Activated T-helper 2 cell treated with anti-CD3 and anti-CD28 coated beads, Interferon-gamma antibody, Interleukin-2, Interleukin-4, amounts not matched to agents 10 μg/mL and 5 μg/mL and 100 μg/mL, durations not matched to agents 14 hours and 24 hours and 36 hours (primary cell): ENCODE data around the gene ALKAL2. TPM values are rescaled to one million over a fixed set of nuclear protein-coding genes. Genes with fewer than 3 reads are reported as not detected.

Experiments used
- DNase-seq: peaks from one replicate; pipeline ENCODE4 v3.0.0; 2021; ENCODE audit warnings: low spot score
- H3K27ac Mint-ChIP-seq: one replicate; pipeline ENCODE4 v1.8.0; 2021; ENCODE audit warnings: mixed read lengths
- H3K27me3 Mint-ChIP-seq: one replicate; pipeline ENCODE4 v1.8.0; 2021; ENCODE audit warnings: low read depth, mixed read lengths
- H3K36me3 Mint-ChIP-seq: one replicate; pipeline ENCODE4 v1.8.0; 2021; ENCODE audit warnings: low read depth, mixed read lengths
- H3K4me1 Mint-ChIP-seq: one replicate; pipeline ENCODE4 v1.8.0; 2021; ENCODE audit warnings: low read depth, mixed read lengths
- H3K4me3 Mint-ChIP-seq: one replicate; pipeline ENCODE4 v1.8.0; 2021; ENCODE audit warnings: low read depth, mild to moderate bottlenecking, moderate library complexity, mixed read lengths
- H3K9me3 Mint-ChIP-seq: one replicate; pipeline ENCODE4 v1.8.0; 2021; ENCODE audit warnings: mixed read lengths
- intact Hi-C: fragments of 100-400 bp; cut with micrococcal nuclease; formaldehyde crosslinking; loops from one replicate; pipeline ENCODE4 v1.15.1; 2023
- total RNA-seq: library from RNA; stranded (reverse); gene quantifications from 2 replicates; pipeline ENCODE4 v1.2.3, GENCODE V29; 2022

The ALKAL2 gene
- total RNA-seq, 1 donor from 2014 or later, result 16.3 TPM

DNA sequence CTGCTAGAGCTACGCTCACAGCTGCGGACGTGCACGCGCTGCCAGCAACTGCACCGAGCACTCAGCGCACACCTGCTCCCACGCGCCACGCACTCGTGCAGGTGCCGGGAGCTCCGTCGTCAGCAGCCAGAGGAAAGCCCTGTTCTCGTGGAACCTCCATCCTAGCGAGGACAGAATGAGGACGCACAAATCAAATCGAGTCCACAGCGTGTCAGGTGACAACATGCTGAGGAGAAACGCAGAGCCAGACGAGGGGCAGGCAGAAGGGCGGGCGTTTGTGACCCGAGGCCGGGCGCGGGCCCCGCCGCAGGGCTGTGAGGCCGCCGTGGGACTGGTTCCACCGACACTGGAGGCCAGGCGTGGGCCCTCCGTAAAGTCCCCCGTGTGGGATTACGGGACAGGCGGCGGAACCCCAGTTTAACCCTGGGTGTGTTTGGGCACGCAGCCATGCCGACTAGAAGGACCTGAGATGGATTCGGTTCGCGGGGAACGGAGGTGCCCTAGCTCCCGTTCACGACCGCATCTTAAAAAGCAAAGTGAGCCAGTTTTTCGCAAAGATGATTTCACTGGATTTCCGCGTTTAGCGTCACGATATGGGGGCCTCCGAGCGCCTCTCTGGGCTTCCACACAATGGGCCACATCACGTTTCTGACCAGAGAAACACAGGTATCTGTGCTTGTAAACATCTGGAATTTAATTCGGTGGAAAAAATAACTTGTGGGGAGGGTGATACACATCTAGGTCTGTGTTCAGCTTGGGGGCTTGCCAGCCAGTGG lies 26.9 kb upstream of the ALKAL2 start:
- intact Hi-C loops, result loop anchor here (5.0 to 10.0 kb wide), 3 partner anchors 78 to 143 kb away; no protein-coding TSS in a partner anchor
- peaks cover 4% of the 10 kb centered on the region for H3K27me3 Mint-ChIP-seq
- H3K27ac Mint-ChIP-seq, result no peak overlapping the region
- peaks cover 27% of the 10 kb centered on the region for H3K4me1 Mint-ChIP-seq
- H3K9me3 Mint-ChIP-seq, result peaks cover 8% of the 10 kb centered on the region
- DNase-seq, result no peak
- peaks cover 8% of the 10 kb centered on the region for H3K36me3 Mint-ChIP-seq
- no peak overlapping the region for H3K4me3 Mint-ChIP-seq

DNA sequence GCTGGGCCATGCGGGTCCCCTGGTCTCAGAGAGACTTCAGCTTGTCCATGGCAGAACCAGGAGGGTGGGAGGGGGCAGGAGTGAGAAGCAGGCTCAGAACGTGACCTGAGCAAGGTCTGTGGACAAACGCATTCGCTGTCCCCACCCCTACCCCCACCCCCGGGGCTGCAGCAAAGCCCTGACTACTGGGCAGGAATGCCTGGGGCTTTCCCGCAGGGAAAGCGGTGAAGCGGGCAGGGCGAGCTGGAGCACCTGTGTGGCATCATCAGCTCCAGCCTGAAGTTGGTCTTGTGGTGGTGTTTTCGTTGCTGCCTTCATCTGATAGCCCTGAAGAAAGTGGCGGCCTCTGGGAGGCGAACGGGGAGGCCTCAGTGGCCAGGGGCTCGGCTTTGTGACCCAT lies 26.1 kb upstream of the ALKAL2 start:
- Mint-ChIP-seq H3K4me3 (no peak overlapping the region), H3K4me1 (peaks cover 23% of the 10 kb centered on the region), H3K9me3 (peaks cover 5% of the 10 kb centered on the region), H3K36me3 (peaks cover 6% of the 10 kb centered on the region), H3K27me3 (peaks cover 4% of the 10 kb centered on the region), H3K27ac (no peak overlapping the region)
- DNase-seq, result no peak
- intact Hi-C loops, result loop anchor here (10.0 kb wide), 1 partner anchor 121 kb away; no protein-coding TSS in a partner anchor

DNA sequence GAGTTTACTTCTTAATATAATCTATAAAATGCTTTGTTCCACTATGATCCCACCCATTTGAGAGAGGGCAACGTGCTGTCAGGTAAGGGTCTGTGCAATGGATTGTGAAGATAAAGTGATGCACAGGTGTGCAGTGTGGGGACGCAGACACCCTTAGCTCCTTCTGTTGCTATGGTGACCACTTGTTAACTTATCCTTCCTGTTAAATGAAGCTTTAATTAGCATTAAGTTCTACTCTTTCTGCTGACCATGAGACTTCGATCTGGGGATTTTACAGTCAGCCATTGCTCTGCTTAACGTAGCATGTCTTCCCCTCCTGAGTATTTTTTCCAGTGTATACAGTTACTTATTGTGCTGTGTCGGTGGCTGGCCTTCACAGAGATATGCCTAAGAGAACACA lies 23.1 kb upstream of the ALKAL2 start:
- Mint-ChIP-seq H3K4me1 (peaks cover 3% of the 10 kb centered on the region), H3K27ac (no peak overlapping the region), H3K4me3 (no peak overlapping the region), H3K9me3 (no peaks in the 10 kb centered on the region), H3K27me3 (no peaks in the 10 kb centered on the region), H3K36me3 (peaks cover under 1% of the 10 kb centered on the region)
- DNase-seq, result no peak
- intact Hi-C loops, result loop anchor here (10.0 kb wide), 1 partner anchor 124 kb away; no protein-coding TSS in a partner anchor

DNA sequence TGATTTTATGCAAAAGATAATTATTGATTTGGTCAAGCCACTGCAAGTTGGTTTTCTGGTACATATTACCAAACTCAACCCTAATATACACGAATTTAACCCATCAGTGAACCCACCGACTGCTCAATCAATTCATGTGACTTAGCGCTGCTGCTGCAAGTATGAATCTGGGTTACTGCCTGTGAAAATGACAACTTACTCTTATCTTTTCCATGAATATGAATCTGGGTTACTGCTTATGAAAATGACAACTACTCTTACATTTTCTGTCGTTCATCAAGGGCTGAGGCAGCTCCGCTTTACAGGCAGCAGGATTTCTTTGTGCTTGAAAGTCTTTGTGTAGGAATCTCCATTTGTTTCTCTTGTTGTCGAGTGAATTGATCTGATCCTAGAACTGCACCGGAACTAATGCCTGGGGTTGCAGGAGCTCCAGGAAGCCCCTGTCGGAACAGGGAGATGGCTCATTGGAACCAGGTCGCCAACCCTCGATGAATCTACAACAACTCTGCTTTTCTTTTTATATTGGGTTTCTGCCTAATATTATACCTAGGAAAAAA lies 22.1 kb upstream of the ALKAL2 start:
- Mint-ChIP-seq H3K9me3 (no peaks in the 10 kb centered on the region), H3K27me3 (no peaks in the 10 kb centered on the region), H3K4me3 (no peak overlapping the region), H3K27ac (no peak overlapping the region), H3K36me3 (no peaks in the 10 kb centered on the region), H3K4me1 (peaks cover 9% of the 10 kb centered on the region)
- intact Hi-C loops, result loop anchor here (10.0 kb wide), 1 partner anchor 125 kb away; no protein-coding TSS in a partner anchor
- no peak for DNase-seq

DNA sequence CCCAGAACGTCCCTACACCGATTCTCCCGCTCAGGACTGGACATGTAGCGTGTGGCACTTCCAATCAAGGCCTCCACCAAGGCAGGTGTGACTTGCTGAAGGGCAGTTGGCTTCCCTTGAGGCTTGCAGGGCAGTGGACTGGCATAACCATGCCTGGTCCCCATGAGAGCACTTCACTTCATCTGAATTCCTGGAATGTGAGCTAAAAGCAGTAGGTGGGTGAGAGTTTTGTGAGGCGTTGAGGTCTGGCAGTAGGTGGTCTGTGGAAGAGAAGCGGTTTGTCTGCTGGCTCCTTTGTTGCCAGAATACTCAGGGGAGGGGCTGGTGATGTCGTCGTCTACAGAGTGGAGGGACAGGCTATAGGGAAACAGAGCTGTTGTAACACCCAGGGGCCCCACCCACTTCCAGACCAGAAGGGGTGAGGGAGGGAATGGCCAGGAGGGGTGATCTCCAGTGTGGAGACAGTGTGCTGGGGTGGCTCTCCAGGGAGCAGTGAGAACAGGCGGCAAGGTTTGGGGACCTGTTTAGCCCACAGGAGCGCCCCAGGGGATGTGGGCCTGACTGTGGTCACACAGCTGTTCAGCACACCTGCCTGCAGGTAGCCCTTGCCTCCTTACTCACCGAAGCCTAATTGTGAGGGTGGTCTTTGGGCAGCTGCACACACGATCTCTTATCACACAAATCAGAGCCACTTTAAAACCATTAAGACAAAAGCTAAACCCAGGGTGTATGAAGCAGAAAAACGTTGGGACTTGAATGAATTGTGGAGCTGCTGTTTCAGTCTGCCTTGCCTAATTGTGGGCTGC lies 21.5 kb upstream of the ALKAL2 start:
- Mint-ChIP-seq H3K4me1 (peaks cover 9% of the 10 kb centered on the region), H3K36me3 (no peaks in the 10 kb centered on the region), H3K4me3 (no peak overlapping the region), H3K9me3 (no peaks in the 10 kb centered on the region), H3K27me3 (no peaks in the 10 kb centered on the region), H3K27ac (no peak overlapping the region)
- no peak for DNase-seq
- intact Hi-C loops, result no loop called here

DNA sequence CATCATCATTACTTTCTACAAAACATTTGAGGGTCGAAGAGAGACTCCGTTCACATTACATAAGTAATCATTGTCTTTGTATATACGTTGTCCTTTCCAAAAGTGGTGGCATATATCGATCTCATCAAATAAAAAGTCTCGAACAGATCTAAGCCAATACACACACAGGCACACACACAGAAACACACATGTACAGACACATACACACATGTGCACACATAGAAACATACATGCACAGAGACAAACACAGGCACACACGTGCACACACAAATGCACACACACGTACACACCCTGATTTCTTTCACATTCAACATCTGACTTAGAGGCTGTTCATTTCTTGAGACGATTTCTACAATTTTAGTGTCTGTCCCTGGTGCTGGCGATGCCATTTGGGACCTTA lies 17.5 kb upstream of the ALKAL2 start:
- intact Hi-C loops, result no loop called here
- Mint-ChIP-seq H3K27me3 (no peaks in the 10 kb centered on the region), H3K27ac (no peak overlapping the region), H3K4me1 (peaks cover 9% of the 10 kb centered on the region), H3K36me3 (no peaks in the 10 kb centered on the region), H3K4me3 (no peak overlapping the region), H3K9me3 (no peaks in the 10 kb centered on the region)
- no peak for DNase-seq

DNA sequence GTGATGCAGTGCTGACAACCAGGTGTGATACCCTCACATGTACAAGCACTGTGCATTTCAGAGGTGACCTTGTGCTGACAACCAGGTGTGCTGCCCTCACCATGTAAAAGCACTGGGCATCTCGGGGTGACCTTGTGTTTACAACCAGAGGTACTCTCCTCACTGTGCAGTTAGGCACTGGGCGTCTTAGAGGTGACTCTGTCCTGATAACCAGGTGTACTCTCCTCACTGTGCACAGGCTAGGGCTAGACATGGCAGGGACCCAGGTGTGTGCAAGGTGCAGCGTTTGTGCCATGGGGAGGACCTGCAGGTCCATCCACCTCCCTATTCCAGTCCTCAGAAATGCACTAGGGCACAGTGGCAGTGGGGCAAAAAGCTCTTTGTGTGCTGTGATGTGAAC lies 8.5 kb upstream of the ALKAL2 start:
- peaks cover 21% of the 10 kb centered on the region for H3K27me3 Mint-ChIP-seq

DNA sequence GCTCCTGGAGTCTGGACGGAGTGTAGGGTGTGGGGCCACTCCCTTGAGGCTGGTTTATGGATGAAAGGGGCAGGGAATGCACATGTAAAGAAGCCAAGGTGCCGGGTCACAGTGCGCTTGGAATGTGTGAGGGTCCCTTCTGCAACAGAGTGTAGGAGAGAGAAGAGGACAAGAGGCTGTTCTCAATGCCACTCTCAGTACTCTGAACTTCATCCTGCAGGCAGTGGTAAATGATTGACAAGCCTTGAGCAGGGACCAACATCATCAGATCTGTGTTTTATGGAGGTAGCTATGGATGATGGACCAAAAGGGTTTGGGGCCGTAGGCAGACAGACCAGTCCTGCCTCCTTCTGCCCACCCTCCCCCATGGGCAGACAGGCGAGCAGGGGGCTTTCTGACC lies 7.2 kb upstream of the ALKAL2 start:
- DNase-seq, result no peak
- Mint-ChIP-seq H3K4me1 (no peaks in the 10 kb centered on the region), H3K9me3 (no peaks in the 10 kb centered on the region), H3K27ac (no peak overlapping the region), H3K27me3 (peaks cover 31% of the 10 kb centered on the region), H3K36me3 (no peaks in the 10 kb centered on the region), H3K4me3 (no peak overlapping the region)
- intact Hi-C loops, result no loop called here

More for the DNA sequence above, 8.5 kb upstream of the ALKAL2 start:
- Mint-ChIP-seq H3K4me1 (no peaks in the 10 kb centered on the region), H3K9me3 (no peaks in the 10 kb centered on the region), H3K36me3 (no peaks in the 10 kb centered on the region), H3K27ac (no peak overlapping the region), H3K4me3 (no peak overlapping the region)
- intact Hi-C loops, result no loop called here
- no peak for DNase-seq

DNA sequence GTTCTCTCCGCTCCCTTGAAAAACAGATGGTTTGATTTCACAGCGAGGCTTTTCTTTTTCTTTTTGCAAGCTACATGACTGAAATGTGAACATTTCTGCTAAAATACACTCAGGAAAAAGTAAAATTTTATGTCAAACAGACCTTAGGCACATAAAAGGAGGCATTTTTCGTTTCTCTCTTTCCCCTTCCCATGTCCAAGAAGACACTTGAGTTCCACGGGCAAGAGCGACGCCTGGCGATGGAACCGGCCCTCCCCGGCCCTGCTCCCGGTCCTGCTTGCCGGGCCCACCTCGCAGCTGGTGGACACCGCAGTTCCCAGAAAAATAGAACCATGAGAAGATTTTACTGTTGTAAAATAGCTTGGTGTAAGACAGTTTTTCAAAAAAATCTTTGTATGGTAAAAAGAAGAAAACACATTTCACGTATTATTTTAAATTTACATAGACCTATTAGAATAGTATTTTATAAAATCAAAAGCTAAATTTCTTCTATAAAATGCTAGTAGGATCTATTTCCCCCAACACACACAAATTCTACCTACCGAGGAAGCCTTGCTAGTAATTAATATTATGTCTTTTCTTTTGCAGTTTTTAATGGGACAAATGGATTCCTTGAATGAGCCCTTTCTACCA lies 2.3 kb upstream of the ALKAL2 start:
- peak; percentile 28 for DNase-seq
- peak overlapping the region; percentile 71 for H3K4me3 Mint-ChIP-seq
- H3K27me3 Mint-ChIP-seq, result peaks cover 34% of the 10 kb centered on the region
- no peak overlapping the region for H3K27ac Mint-ChIP-seq
- H3K4me1 Mint-ChIP-seq, result peaks cover 8% of the 10 kb centered on the region
- H3K36me3 Mint-ChIP-seq, result peaks cover 16% of the 10 kb centered on the region
- no peaks in the 10 kb centered on the region for H3K9me3 Mint-ChIP-seq
- intact Hi-C loops, result loop anchor here (5.0 kb wide), 1 partner anchor 43 kb away; no protein-coding TSS in a partner anchor

DNA sequence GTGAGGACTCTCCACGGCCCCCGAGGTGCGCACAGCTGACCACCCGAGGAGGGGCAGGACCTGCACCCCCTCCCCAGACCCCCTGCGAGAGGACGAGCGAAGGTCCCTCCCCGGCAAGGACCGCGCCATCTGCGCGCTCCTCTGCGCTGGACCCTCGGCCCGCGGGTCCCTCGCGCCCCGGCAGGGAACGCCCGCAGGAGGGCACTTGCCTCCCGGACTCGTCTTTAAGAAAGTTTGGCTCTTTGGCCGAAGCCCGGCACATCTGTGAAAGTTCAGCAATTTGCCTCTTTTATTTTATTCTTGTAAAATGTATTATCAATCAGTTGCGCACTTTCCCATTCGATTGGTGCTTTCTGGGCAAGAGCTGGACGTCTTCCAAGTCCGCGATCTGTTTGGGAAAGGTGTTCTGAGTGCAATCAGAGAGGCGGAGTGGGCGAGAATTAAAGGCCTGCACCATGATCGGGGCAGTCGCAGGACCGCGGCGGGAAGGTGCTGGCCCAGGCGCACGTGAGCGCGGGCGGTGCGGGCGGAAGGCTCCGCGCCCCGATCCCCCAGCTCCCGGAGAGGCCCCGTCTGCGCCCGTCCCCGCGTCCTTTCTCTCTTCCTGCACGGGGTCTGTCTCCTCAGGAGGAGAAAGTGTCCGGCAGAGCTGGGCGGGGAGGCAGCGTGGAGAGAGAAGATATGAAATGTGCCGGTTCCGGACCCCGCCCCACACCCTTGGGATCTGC lies 1.6 kb upstream of the ALKAL2 start:
- H3K4me1 Mint-ChIP-seq, result peaks cover 8% of the 10 kb centered on the region
- H3K27ac Mint-ChIP-seq, result no peak overlapping the region
- H3K4me3 Mint-ChIP-seq, result peak overlapping the region; percentile 71
- intact Hi-C loops, result loop anchor here (2.0 to 5.0 kb wide), 2 partner anchors 42 to 345 kb away; no protein-coding TSS in a partner anchor
- no peak for DNase-seq
- peaks cover 34% of the 10 kb centered on the region for H3K27me3 Mint-ChIP-seq
- no peaks in the 10 kb centered on the region for H3K9me3 Mint-ChIP-seq
- H3K36me3 Mint-ChIP-seq, result peaks cover 21% of the 10 kb centered on the region

DNA sequence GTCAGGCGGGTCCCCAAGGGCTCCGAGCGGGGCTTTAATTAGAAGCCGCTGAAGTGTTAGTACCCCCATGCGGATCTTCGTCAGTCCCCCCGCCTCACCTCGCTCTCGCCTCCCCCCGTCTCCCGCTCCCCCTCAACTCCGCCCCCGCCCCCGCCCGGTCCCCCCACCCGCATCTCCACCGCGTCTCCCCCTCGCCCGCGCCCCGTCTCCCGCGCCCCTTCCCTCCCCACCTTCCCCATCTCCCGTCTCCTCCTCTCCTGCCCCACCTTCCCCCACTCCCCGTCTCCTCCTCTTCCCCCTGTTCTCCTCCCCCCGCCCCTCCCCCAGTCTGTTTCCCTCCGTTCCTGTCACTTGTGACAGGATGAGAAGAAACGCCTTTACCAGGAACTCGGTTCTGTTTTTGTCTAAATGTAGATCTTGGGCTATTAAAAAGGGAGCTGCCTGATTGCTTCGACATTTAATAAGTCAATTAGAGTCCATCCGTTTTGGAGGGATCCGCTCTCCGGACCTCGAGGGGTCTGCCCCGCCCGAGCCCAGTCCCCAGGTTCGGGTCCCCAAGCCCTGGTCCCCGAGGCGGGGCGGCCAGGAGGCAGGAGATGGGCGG lies 969 bp upstream of the ALKAL2 start:
- DNase-seq, result no peak
- intact Hi-C loops, result loop anchor here (2.0 kb wide), 1 partner anchor 346 kb away; no protein-coding TSS in a partner anchor
- peaks cover 8% of the 10 kb centered on the region for H3K4me1 Mint-ChIP-seq
- H3K27me3 Mint-ChIP-seq, result peaks cover 34% of the 10 kb centered on the region
- no peaks in the 10 kb centered on the region for H3K9me3 Mint-ChIP-seq
- H3K27ac Mint-ChIP-seq, result no peak overlapping the region
- peaks cover 21% of the 10 kb centered on the region for H3K36me3 Mint-ChIP-seq
- H3K4me3 Mint-ChIP-seq, result peak overlapping the region; percentile 60
